K562 (cell line): ENCODE measurements around the gene HBB. TPM values are rescaled to one million over a fixed set of nuclear protein-coding genes. Genes with fewer than 3 reads are reported as not detected.

Experiments used
- ATAC-seq: fragments of 200-7000 bp; cut with Tn5 transposase; 3 replicates; pipeline ENCODE4 v1.9.1; 2020; ENCODE audit warnings: moderate library complexity
- BruUV-seq: library from RNA; stranded (reverse); fragments of 400-500 nt; replicated peaks from 2 replicates; lab custom pipeline; 2021; lab: Mats Ljungman, UMichigan
- CTCF ChIA-PET: fragments of 300-600 bp; formaldehyde crosslinking; extraction: SDS; loops from one replicate; lab custom pipeline; 2021; ENCODE audit warnings: low intra/inter-chr PET ratio; lab: Yijun Ruan, JAX
- POLR2A ChIA-PET: fragments of 300-600, 350-650 bp; sonication (Branson Sonifier 250); formaldehyde crosslinking; extraction: SDS; loops from one replicate; lab custom pipeline; 2021; ENCODE audit warnings: antibody characterized with exemption, inconsistent platforms; lab: Yijun Ruan, JAX
- DNase-seq, 4 experiments: peaks; one replicate each; pipeline versions ENCODE4 v3.0.0 to v3.0.0-alpha.2; 2011 to 2018; ENCODE audit warnings: low spot score in 3 of 4, mixed read lengths in 3 of 4; ENCODE audit errors: extremely low read depth in 1 of 4
- FAIRE-seq: peaks from 2 replicates; lab custom pipeline; 2011; peaks lifted over from hg19 to GRCh38; lab: Jason Lieb, UNC
- H2AFZ ChIP-seq: 2 replicates; pipeline ENCODE4 v1.6.0; 2011; ENCODE audit warnings: low read depth, low read length, control low read depth, inconsistent platforms
- H3K27ac ChIP-seq: fragments of 200-600 bp; 3 replicates; pipeline ENCODE4 v1.8.0; 2011; ENCODE audit warnings: low read depth, mild to moderate bottlenecking, control low read depth, inconsistent platforms, low read length, moderate library complexity, mixed read lengths; ENCODE audit errors: extremely low read depth
- H3K27me3 ChIP-seq, 2 experiments: fragments of 300-600 bp in 1 of 2; 2 replicates in 1 of 2; 3 replicates in 1 of 2; pipeline versions ENCODE4 v1.6.0 to v1.8.0; 2011; ENCODE audit warnings: inconsistent platforms in 2 of 2, low read length in 2 of 2, mild to moderate bottlenecking in 1 of 2, mixed read lengths in 1 of 2, moderate library complexity in 1 of 2; ENCODE audit not compliant: control insufficient read depth in 2 of 2, insufficient read depth in 2 of 2
- H3K36me3 ChIP-seq: fragments of 300-600 bp; 3 replicates; pipeline ENCODE4 v1.8.0; 2011; ENCODE audit warnings: mild to moderate bottlenecking, low read length, inconsistent platforms; ENCODE audit not compliant: control insufficient read depth, insufficient read depth
- H3K4me1 ChIP-seq, 2 experiments: fragments of 200-600 bp in 1 of 2; replicated peaks in 1 of 2; 2 replicates in 1 of 2; 3 replicates in 1 of 2; pipeline versions ENCODE4 v1.5.1 to v1.8.0; 2011; ENCODE audit warnings: inconsistent platforms in 2 of 2, low read length in 2 of 2, mild to moderate bottlenecking in 1 of 2, mixed read lengths in 1 of 2, moderate library complexity in 1 of 2; ENCODE audit not compliant: control insufficient read depth in 2 of 2, insufficient read depth in 2 of 2
- H3K4me2 ChIP-seq: 2 replicates; pipeline ENCODE4 v1.6.1; 2011; ENCODE audit warnings: low read length, control low read depth, inconsistent platforms, mixed read lengths; ENCODE audit not compliant: insufficient read depth
- H3K4me3 ChIP-seq: fragments of 200-600 bp; sonication (generic), shearing (Covaris generic); 2 replicates; pipeline ENCODE4 v1.5.1; 2016; ENCODE audit warnings: control low read depth, inconsistent platforms
- H3K79me2 ChIP-seq: fragments of 200-600 bp; 3 replicates; pipeline ENCODE4 v1.8.0; 2011; ENCODE audit warnings: low read length, inconsistent platforms; ENCODE audit not compliant: control insufficient read depth, insufficient read depth
- H3K9ac ChIP-seq, 2 experiments: 2 replicates each; pipeline versions ENCODE4 v1.6.0 to v1.6.1; 2011; ENCODE audit warnings: low read depth in 2 of 2, low read length in 2 of 2, control low read depth in 1 of 2, inconsistent platforms in 1 of 2, mild to moderate bottlenecking in 1 of 2, mixed read lengths in 1 of 2; ENCODE audit not compliant: insufficient read depth in 1 of 2
- H3K9me1 ChIP-seq: one replicate; pipeline ENCODE4 v1.6.0; 2011; ENCODE audit warnings: inconsistent platforms, mild to moderate bottlenecking, low read length, moderate library complexity; ENCODE audit not compliant: control insufficient read depth, insufficient read depth
- H3K9me3 ChIP-seq: replicated peaks from 2 replicates; pipeline ENCODE4 v1.5.1; 2011; ENCODE audit warnings: low read depth, low read length, inconsistent platforms; ENCODE audit not compliant: control insufficient read depth, insufficient read depth
- H4K20me1 ChIP-seq: replicated peaks from 2 replicates; pipeline ENCODE4 v1.6.1; 2011; ENCODE audit warnings: low read length, inconsistent platforms, mixed read lengths; ENCODE audit not compliant: control insufficient read depth, insufficient read depth
- C11orf30 ChIP-seq: fragments of 450-650 bp; IDR thresholded peaks from 2 replicates; pipeline ENCODE4 v1.6.1; 2016; ENCODE audit warnings: low read depth, mild to moderate bottlenecking
- CEBPB ChIP-seq: fragments of 450-650 bp; IDR thresholded peaks from 2 replicates; pipeline ENCODE4 v1.6.1; 2016; ENCODE audit warnings: missing genetic modification characterization, missing compliant biosample characterization
- DACH1 ChIP-seq: fragments of 450-650 bp; IDR thresholded peaks from 2 replicates; pipeline ENCODE4 v1.6.1; 2018; ENCODE audit not compliant: partially characterized antibody
- EWSR1 ChIP-seq: fragments of 450-650 bp; IDR thresholded peaks from 2 replicates; pipeline ENCODE4 v1.6.1; 2018; ENCODE audit warnings: borderline replicate concordance, mild to moderate bottlenecking, low read depth, moderate library complexity; ENCODE audit not compliant: partially characterized antibody
- JUND ChIP-seq, 2 experiments: IDR thresholded peaks; 2 replicates in 1 of 2; 3 replicates in 1 of 2; pipeline ENCODE4 v1.6.1; 2011; ENCODE audit warnings: borderline replicate concordance in 2 of 2, low read depth in 2 of 2, low read length in 2 of 2, improper control_type of control experiment in 1 of 2, missing biosample characterization in 1 of 2, missing genetic modification characterization in 1 of 2, missing genetic modification reagents in 1 of 2
- KAT2B ChIP-seq: IDR thresholded peaks from one replicate; pipeline ENCODE4 v1.6.1; 2012; ENCODE audit warnings: low read depth, mild to moderate bottlenecking, control low read depth, inconsistent platforms, low read length, moderate library complexity
- KDM5B ChIP-seq: fragments of 200-600 bp; sonication (generic); IDR thresholded peaks from 2 replicates; pipeline ENCODE4 v1.6.1; 2012; ENCODE audit warnings: low read depth, mild to moderate bottlenecking, moderate library complexity, low read length, control low read depth, inconsistent platforms; ENCODE audit not compliant: insufficient replicate concordance
- LCOR ChIP-seq: sonication (generic); formaldehyde crosslinking; IDR thresholded peaks from 2 replicates; pipeline ENCODE4 v1.8.0; 2022; ENCODE audit warnings: mild to moderate bottlenecking, missing genetic modification reagents
- MTF1 ChIP-seq: fragments of 250-450 bp; sonication (Bioruptor Pico); IDR thresholded peaks from 2 replicates; pipeline ENCODE4 v1.9.0; 2021; ENCODE audit warnings: moderate library complexity, mild to moderate bottlenecking, inconsistent platforms, borderline replicate concordance
- NFE2 ChIP-seq: IDR thresholded peaks from 2 replicates; pipeline ENCODE4 v1.6.1; 2014; ENCODE audit warnings: antibody characterized with exemption, low read depth
- POLR2AphosphoS2 ChIP-seq: IDR thresholded peaks from 2 replicates; pipeline ENCODE4 v1.6.1; 2012; ENCODE audit warnings: low read length, improper control_type of control experiment
- POLR2G ChIP-seq: fragments of 200-400 bp; formaldehyde crosslinking; IDR thresholded peaks from 2 replicates; pipeline ENCODE4 v1.6.1; 2017; ENCODE audit warnings: low read depth, mild to moderate bottlenecking, antibody characterized with exemption, low read length, moderate library complexity
- POLR2H ChIP-seq: IDR thresholded peaks from 2 replicates; pipeline ENCODE4 v1.6.1; 2016; ENCODE audit warnings: missing genetic modification characterization, low read depth, mild to moderate bottlenecking, control low read depth, missing compliant biosample characterization, moderate library complexity
- RBFOX2 ChIP-seq: fragments of 200-400 bp; formaldehyde crosslinking; IDR thresholded peaks from 2 replicates; pipeline ENCODE4 v1.6.1; 2017; ENCODE audit warnings: low read depth, mild to moderate bottlenecking, low read length, moderate library complexity
- TAF15 ChIP-seq: fragments of 200-400 bp; formaldehyde crosslinking; IDR thresholded peaks from 2 replicates; pipeline ENCODE4 v1.6.1; 2017; ENCODE audit warnings: mild to moderate bottlenecking, low read depth, low read length, moderate library complexity
- ZNF551 ChIP-seq: fragments of 250-450 bp; sonication (Bioruptor Pico); IDR thresholded peaks from 2 replicates; pipeline ENCODE4 v1.5.0; 2021; ENCODE audit warnings: mild to moderate bottlenecking, moderate library complexity
- WGBS: fragments of 100-300 bp; shearing (Covaris generic); methylation state at CpG from one replicate; pipeline ENCODE4 v1.1.6; 2016; ENCODE audit warnings: low coverage, mixed read lengths; ENCODE audit not compliant: insufficient coverage; ENCODE audit errors: missing lambda C conversion rate; 5-methylcytosine and 5-hydroxymethylcytosine counted together
- in situ Hi-C: fragments of 300-500 bp; cut with MboI; formaldehyde crosslinking; loops from 4 replicates; pipeline ENCODE4 v1.15.0; 2018; ENCODE audit warnings: inconsistent platforms, mixed read lengths
- intact Hi-C: fragments of 100-400 bp; cut with micrococcal nuclease; formaldehyde crosslinking; loops from 2 replicates; pipeline ENCODE4 v1.14.2; 2022
- polyA plus RNA-seq, 8 experiments: library from polyadenylated mRNA; depleted of rRNA in 4 of 8; stranded (reverse) in 5 of 8; unstranded in 3 of 8; fragments of >200 nt; fragmentation: Nextera tagmentation in 2 of 8; fragmentation: Illumina TruSeq in 1 of 8; extraction: Ambion mirVana in 2 of 8; extraction: Trizol in 1 of 8; gene quantifications; 2 replicates each; pipeline versions ENCODE4 v1.2.1 to v1.2.3, GENCODE V29; 2011 to 2014; ENCODE audit warnings: inconsistent platforms in 1 of 8, missing spikeins in 1 of 8
- total RNA-seq, 7 experiments: library from RNA; depleted of rRNA in 6 of 7; stranded (reverse); fragments of >200 nt in 6 of 7; fragmentation: Illumina TruSeq in 2 of 7; extraction: Trizol in 2 of 7; gene quantifications; 2 replicates each; pipeline versions ENCODE4 v1.2.1 to v1.2.3, GENCODE V29; 2011 to 2021; ENCODE audit warnings: low replicate concordance in 1 of 7
- TF ChIP-seq, protein P1 (sequence below): fragments of 450-650 bp; IDR thresholded peaks from 2 replicates; pipeline ENCODE4 v1.6.1; 2018; ENCODE audit not compliant: partially characterized antibody

Gene HBB
- total and polyA plus RNA-seq, 9 of the 15 experiments (the other 6 are each of a cell fraction or from before 2014, with no cell fraction given) = 0.33 to 3.4 (median 1.2) TPM; not detected in 2

DNA sequence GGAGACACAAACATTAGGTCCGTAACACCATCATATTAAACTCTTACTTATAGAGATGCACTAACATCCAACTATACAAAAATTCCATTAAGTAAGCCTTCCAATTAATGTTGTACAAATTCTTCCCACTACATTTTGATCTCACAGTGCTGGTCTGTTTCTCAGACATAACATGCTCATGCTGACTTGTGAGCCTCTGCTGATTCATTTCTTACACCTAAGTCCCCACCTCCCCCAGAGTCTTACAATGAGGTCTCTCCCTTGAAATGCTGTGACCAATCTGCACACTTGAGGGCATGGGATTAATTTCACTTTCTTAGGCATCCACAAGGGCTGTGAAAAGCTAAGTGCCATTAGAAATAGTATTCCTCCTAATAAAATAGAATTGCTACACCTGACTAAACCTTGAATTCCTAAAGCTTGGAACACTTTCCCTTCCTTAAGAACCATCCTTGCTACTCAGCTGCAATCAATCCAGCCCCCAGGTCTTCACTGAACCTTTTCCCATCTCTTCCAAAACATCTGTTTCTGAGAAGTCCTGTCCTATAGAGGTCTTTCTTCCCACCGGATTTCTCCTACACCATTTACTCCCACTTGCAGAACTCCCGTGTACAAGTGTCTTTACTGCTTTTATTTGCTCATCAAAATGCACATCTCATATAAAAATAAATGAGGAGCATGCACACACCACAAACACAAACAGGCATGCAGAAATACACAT, 20.8 kb upstream of the HBB start:
- intact Hi-C loops = no loop called here
- TF ChIP-seq JUND (IDR thresholded peaks at IDR 0.05; ENCODE audit: borderline replicate concordance, low read depth, low read length) (peak; percentile 66; the same call in 1 of the 2 replicates), JUND (tag; IDR thresholded peaks at IDR 0.05; ENCODE audit: borderline replicate concordance, low read depth, low read length) (no peak), KDM5B (peak; percentile 44), MTF1 (CRISPR knock-in tag) (no peak), KAT2B (no peak), DACH1 (no peak), CEBPB (tag) (no peak), LCOR (CRISPR knock-in tag) (no peak), POLR2AphosphoS2 (peak; percentile 34; the same call in 1 of the 2 replicates), POLR2H (tag) (peak; percentile 54), ZNF551 (CRISPR knock-in tag) (0 out of 2 replicates have a peak, but pooled peaks have one; percentile 17), EWSR1 (peak; percentile 30), TAF15 (no peak), POLR2G (0 out of 2 replicates have a peak, but pooled peaks have one; percentile 9), RBFOX2 (peak; percentile 33), NFE2 (peak; percentile 69), C11orf30 (peak; percentile 54; the same call in 1 of the 2 replicates)
- TF ChIP-seq, protein P1, sequence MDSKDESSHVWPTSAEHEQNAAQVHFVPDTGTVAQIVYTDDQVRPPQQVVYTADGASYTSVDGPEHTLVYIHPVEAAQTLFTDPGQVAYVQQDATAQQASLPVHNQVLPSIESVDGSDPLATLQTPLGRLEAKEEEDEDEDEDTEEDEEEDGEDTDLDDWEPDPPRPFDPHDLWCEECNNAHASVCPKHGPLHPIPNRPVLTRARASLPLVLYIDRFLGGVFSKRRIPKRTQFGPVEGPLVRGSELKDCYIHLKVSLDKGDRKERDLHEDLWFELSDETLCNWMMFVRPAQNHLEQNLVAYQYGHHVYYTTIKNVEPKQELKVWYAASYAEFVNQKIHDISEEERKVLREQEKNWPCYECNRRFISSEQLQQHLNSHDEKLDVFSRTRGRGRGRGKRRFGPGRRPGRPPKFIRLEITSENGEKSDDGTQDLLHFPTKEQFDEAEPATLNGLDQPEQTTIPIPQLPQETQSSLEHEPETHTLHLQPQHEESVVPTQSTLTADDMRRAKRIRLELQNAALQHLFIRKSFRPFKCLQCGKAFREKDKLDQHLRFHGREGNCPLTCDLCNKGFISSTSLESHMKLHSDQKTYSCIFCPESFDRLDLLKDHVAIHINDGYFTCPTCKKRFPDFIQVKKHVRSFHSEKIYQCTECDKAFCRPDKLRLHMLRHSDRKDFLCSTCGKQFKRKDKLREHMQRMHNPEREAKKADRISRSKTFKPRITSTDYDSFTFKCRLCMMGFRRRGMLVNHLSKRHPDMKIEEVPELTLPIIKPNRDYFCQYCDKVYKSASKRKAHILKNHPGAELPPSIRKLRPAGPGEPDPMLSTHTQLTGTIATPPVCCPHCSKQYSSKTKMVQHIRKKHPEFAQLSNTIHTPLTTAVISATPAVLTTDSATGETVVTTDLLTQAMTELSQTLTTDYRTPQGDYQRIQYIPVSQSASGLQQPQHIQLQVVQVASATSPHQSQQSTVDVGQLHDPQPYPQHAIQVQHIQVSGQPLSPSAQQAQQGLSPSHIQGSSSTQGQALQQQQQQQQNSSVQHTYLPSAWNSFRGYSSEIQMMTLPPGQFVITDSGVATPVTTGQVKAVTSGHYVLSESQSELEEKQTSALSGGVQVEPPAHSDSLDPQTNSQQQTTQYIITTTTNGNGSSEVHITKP = peak; percentile 27

More for the DNA sequence above, 20.8 kb upstream of the HBB start:
- WGBS = 0% methylated on average over 3 of the region's 3 CpGs
- BruUV-seq = no TSS peak
- peak overlapping the region; percentile 72 for H3K27ac ChIP-seq
- no peak for FAIRE-seq
- H3K4me3 ChIP-seq = peak overlapping the region; percentile 54
- DNase-seq = peak in 3 of 4 experiments; percentile 52 to 79 (median 56)
- in situ Hi-C loops = no loop called here
- no peaks in the 10 kb centered on the region for H3K9me1 ChIP-seq
- H3K9me3 ChIP-seq = no peaks in the 10 kb centered on the region
- peaks cover 8 to 20% of the 10 kb centered on the region in 2 experiments for H3K4me1 ChIP-seq
- H4K20me1 ChIP-seq = peaks cover 5% of the 10 kb centered on the region; the same call in 1 of the 2 replicates
- H3K4me2 ChIP-seq = peak overlapping the region; percentile 88
- peaks cover 92% of the 10 kb centered on the region for H3K79me2 ChIP-seq
- ChIA-PET POLR2A (interaction anchor here (0.7 to 3.3 kb wide), 16 partner anchors 8 to 348 kb away, joined by 3 to 21 read pairs (median 4); partner anchors contain the start of gene HBE1), CTCF (no interaction called here)
- H3K36me3 ChIP-seq = peaks cover 49% of the 10 kb centered on the region
- H2AFZ ChIP-seq = no peak overlapping the region
- peak; percentile 39 for ATAC-seq
- H3K27me3 ChIP-seq = no peaks in the 10 kb centered on the region
- peak overlapping the region; percentile 70 to 75 for H3K9ac ChIP-seq
